ENCODE measurements around the gene WDR7.

The WDR7 gene

DNA sequence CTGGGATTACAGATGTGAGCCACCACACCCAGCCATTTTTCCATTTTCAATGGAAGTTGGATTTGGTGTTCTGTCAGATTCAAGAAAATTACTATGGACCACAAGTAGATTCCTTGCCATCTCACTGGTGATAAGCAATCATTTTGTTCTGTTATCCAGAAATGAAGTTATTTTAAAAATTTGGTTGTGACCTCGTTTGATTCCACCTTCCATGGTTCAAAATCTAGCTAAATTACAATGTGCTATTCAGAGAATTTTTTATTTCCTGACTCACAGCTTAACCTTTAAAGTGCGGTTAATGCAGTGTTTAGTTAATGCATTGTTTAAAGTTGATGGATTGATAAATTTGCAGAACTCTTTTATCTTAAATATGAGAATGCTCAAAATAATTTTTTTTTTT lies 252.5 kb downstream of the WDR7 start:
- Histone ChIP-seq H3K27me3 (ENCODE audit: insufficient read depth, low read length) (no peaks in the 10 kb centered on the region), H2AFZ (ENCODE audit: low read length) (no peak overlapping the region), H3K9me3 (ENCODE audit: low read length) (no peaks in the 10 kb centered on the region), H3K9ac (ENCODE audit: low read length) (no peak overlapping the region), H3K27ac (ENCODE audit: low read depth, low read length, poor library complexity, severe bottlenecking) (no peak overlapping the region), H3K36me3 (ENCODE audit: insufficient read depth, low read length) (no peaks in the 10 kb centered on the region), H3F3A (ENCODE audit: insufficient read depth, low read length) (no peaks in the 10 kb centered on the region), H3K9me2 (ENCODE audit: low read depth, low read length) (no peaks in the 10 kb centered on the region), H3K79me2 (ENCODE audit: insufficient read depth, low read length) (no peaks in the 10 kb centered on the region), H3K4me2 (ENCODE audit: low read length) (no peak overlapping the region), H4K20me1 (ENCODE audit: insufficient read depth, low read length) (no peaks in the 10 kb centered on the region), H3K4me3 (ENCODE audit: low read depth, low read length, poor library complexity, severe bottlenecking) (no peak overlapping the region), H3K4me1 (ENCODE audit: insufficient read depth, low read length, severe bottlenecking) (no peaks in the 10 kb centered on the region)
- TF ChIP-seq EZH2 (IDR thresholded peaks at IDR 0.05; ENCODE audit: borderline replicate concordance, low read length) (no peak), CTCF (IDR thresholded peaks at IDR 0.05; ENCODE audit: low read length) (no peak)

- Histone ChIP-seq H3K9me2 (ENCODE audit: low read depth, low read length) (no peaks in the 10 kb centered on the region), H3K27me3 (ENCODE audit: insufficient read depth, low read length) (no peaks in the 10 kb centered on the region), H3K79me2 (ENCODE audit: insufficient read depth, low read length) (no peaks in the 10 kb centered on the region)
Observed at GRCh38 chr18:56907771-56908170, 256.6 kb downstream of the WDR7 start.

GRCh38 chr18:56910237-56910636 lies 259.1 kb downstream of the WDR7 start:
- Histone ChIP-seq H3K9me3 (ENCODE audit: low read length) (no peaks in the 10 kb centered on the region), H3K9ac (ENCODE audit: low read length) (no peak overlapping the region), H3K27me3 (ENCODE audit: insufficient read depth, low read length) (no peaks in the 10 kb centered on the region), H2AFZ (ENCODE audit: low read length) (no peak overlapping the region), H3F3A (ENCODE audit: insufficient read depth, low read length) (no peaks in the 10 kb centered on the region), H3K4me3 (ENCODE audit: low read depth, low read length, poor library complexity, severe bottlenecking) (no peak overlapping the region), H3K79me2 (ENCODE audit: insufficient read depth, low read length) (no peaks in the 10 kb centered on the region), H3K36me3 (ENCODE audit: insufficient read depth, low read length) (no peaks in the 10 kb centered on the region), H3K4me1 (ENCODE audit: insufficient read depth, low read length, severe bottlenecking) (no peaks in the 10 kb centered on the region), H3K27ac (ENCODE audit: low read depth, low read length, poor library complexity, severe bottlenecking) (no peak overlapping the region), H3K9me2 (ENCODE audit: low read depth, low read length) (no peaks in the 10 kb centered on the region), H4K20me1 (ENCODE audit: insufficient read depth, low read length) (no peaks in the 10 kb centered on the region), H3K4me2 (ENCODE audit: low read length) (no peak overlapping the region)
- TF ChIP-seq EZH2 (IDR thresholded peaks at IDR 0.05; ENCODE audit: borderline replicate concordance, low read length), result no peak
- no peak for TF ChIP-seq CTCF (IDR thresholded peaks at IDR 0.05; ENCODE audit: low read length)

More at GRCh38 chr18:56907771-56908170, 256.6 kb downstream of the WDR7 start:
- Histone ChIP-seq H4K20me1 (ENCODE audit: insufficient read depth, low read length) (no peaks in the 10 kb centered on the region), H2AFZ (ENCODE audit: low read length) (no peak overlapping the region), H3K9ac (ENCODE audit: low read length) (no peak overlapping the region), H3K4me1 (ENCODE audit: insufficient read depth, low read length, severe bottlenecking) (no peaks in the 10 kb centered on the region), H3K4me3 (ENCODE audit: low read depth, low read length, poor library complexity, severe bottlenecking) (no peak overlapping the region), H3K9me3 (ENCODE audit: low read length) (no peaks in the 10 kb centered on the region), H3K36me3 (ENCODE audit: insufficient read depth, low read length) (no peaks in the 10 kb centered on the region), H3F3A (ENCODE audit: insufficient read depth, low read length) (no peaks in the 10 kb centered on the region), H3K4me2 (ENCODE audit: low read length) (no peak overlapping the region), H3K27ac (ENCODE audit: low read depth, low read length, poor library complexity, severe bottlenecking) (no peak overlapping the region)
- TF ChIP-seq EZH2 (IDR thresholded peaks at IDR 0.05; ENCODE audit: borderline replicate concordance, low read length), result no peak
- TF ChIP-seq CTCF (IDR thresholded peaks at IDR 0.05; ENCODE audit: low read length), result no peak

All from OCI-LY1 (cell line).